K562 (cell line): ENCODE data around the gene TRPM4. TPM values are rescaled to one million over a fixed set of nuclear protein-coding genes. Genes with fewer than 3 reads are reported as not detected.

Experiments used
- BCOR ChIP-seq: fragments of 450-650 bp; IDR thresholded peaks from 2 replicates; pipeline ENCODE4 v1.6.1; 2016
- BHLHE40 ChIP-seq: IDR thresholded peaks from 2 replicates; pipeline ENCODE4 v1.6.1; 2011; ENCODE audit warnings: low read length, improper control_type of control experiment
- CC2D1A ChIP-seq: fragments of 450-650 bp; IDR thresholded peaks from 2 replicates; pipeline ENCODE4 v1.6.1; 2017; ENCODE audit warnings: mild to moderate bottlenecking
- EHMT2 ChIP-seq: fragments of 450-650 bp; IDR thresholded peaks from 2 replicates; pipeline ENCODE4 v1.6.1; 2018; ENCODE audit warnings: antibody characterized with exemption
- HDAC2 ChIP-seq: fragments of 450-650 bp; IDR thresholded peaks from 2 replicates; pipeline ENCODE4 v1.6.1; 2016; ENCODE audit warnings: mild to moderate bottlenecking
- HSF4 ChIP-seq: fragments of 250-450 bp; sonication (Bioruptor Pico); IDR thresholded peaks from 2 replicates; pipeline ENCODE4 v2.1.2; 2022; ENCODE audit warnings: mild to moderate bottlenecking, moderate library complexity, borderline replicate concordance
- KAT8 ChIP-seq: fragments of 450-650 bp; IDR thresholded peaks from 2 replicates; pipeline ENCODE4 v1.6.1; 2016; ENCODE audit warnings: low read depth, mild to moderate bottlenecking
- L3MBTL2 ChIP-seq: fragments of 450-650 bp; IDR thresholded peaks from 2 replicates; pipeline ENCODE4 v1.6.1; 2016; ENCODE audit warnings: mild to moderate bottlenecking, moderate library complexity
- NFIC ChIP-seq: fragments of 450-650 bp; IDR thresholded peaks from 2 replicates; pipeline ENCODE4 v1.6.1; 2017; ENCODE audit warnings: mild to moderate bottlenecking, inconsistent platforms
- NR2C1 ChIP-seq, 2 experiments: fragments of 450-650 bp; IDR thresholded peaks; 2 replicates each; pipeline ENCODE4 v1.6.1; 2017; ENCODE audit warnings: mild to moderate bottlenecking in 2 of 2, antibody characterized with exemption in 1 of 2, inconsistent platforms in 1 of 2, missing compliant biosample characterization in 1 of 2, missing genetic modification characterization in 1 of 2
- PTRF ChIP-seq: fragments of 450-650 bp; IDR thresholded peaks from 2 replicates; pipeline ENCODE4 v1.6.1; 2016; ENCODE audit warnings: mild to moderate bottlenecking, missing genetic modification characterization, missing compliant biosample characterization
- RBFOX2 ChIP-seq: fragments of 200-400 bp; formaldehyde crosslinking; IDR thresholded peaks from 2 replicates; pipeline ENCODE4 v1.6.1; 2017; ENCODE audit warnings: low read depth, mild to moderate bottlenecking, low read length, moderate library complexity
- SIN3A ChIP-seq, 2 experiments: fragments of 150-350 bp in 1 of 2; IDR thresholded peaks; 2 replicates each; pipeline ENCODE4 v1.6.1; 2011 to 2016; ENCODE audit warnings: borderline replicate concordance in 2 of 2, low read depth in 2 of 2, low read length in 2 of 2, mild to moderate bottlenecking in 2 of 2, moderate library complexity in 2 of 2; ENCODE audit not compliant: control insufficient read depth in 1 of 2
- SPI1 ChIP-seq: IDR thresholded peaks from 2 replicates; pipeline ENCODE4 v1.6.1; 2011; ENCODE audit warnings: low read depth, low read length, control low read depth, borderline replicate concordance
- TAF1 ChIP-seq: IDR thresholded peaks from 2 replicates; pipeline ENCODE4 v1.6.1; 2011; ENCODE audit warnings: mild to moderate bottlenecking, low read length, moderate library complexity; ENCODE audit not compliant: insufficient read depth, control insufficient read depth, severe bottlenecking; ENCODE audit errors: extremely low read depth
- TCFL5 ChIP-seq: fragments of 250-450 bp; sonication (Bioruptor Pico); conservative IDR thresholded peaks from 2 replicates; pipeline ENCODE4 v1.6.1; 2021; ENCODE audit warnings: mild to moderate bottlenecking, moderate library complexity, matching md5 sums
- XRCC4 ChIP-seq: IDR thresholded peaks from one replicate; pipeline ENCODE4 v1.6.1; 2011; ENCODE audit not compliant: insufficient read depth, insufficient read length; ENCODE audit errors: extremely low read depth
- ZNF431 ChIP-seq: sonication (generic); formaldehyde crosslinking; IDR thresholded peaks from 2 replicates; pipeline ENCODE4 v1.8.0; 2022; ENCODE audit warnings: mild to moderate bottlenecking, missing genetic modification reagents
- ZNF76 ChIP-seq: fragments of 250-450 bp; sonication (Bioruptor Pico); IDR thresholded peaks from 2 replicates; pipeline ENCODE4 v1.4.0; 2020; ENCODE audit warnings: mild to moderate bottlenecking, moderate library complexity, borderline replicate concordance
- ZNF830 ChIP-seq: fragments of 250-450 bp; sonication (Bioruptor Pico); IDR thresholded peaks from 2 replicates; pipeline ENCODE4 v1.5.0; 2021; ENCODE audit warnings: mild to moderate bottlenecking
- polyA plus RNA-seq, 8 experiments: library from polyadenylated mRNA; depleted of rRNA in 4 of 8; stranded (reverse) in 5 of 8; unstranded in 3 of 8; fragments of >200 nt; fragmentation: Nextera tagmentation in 2 of 8; fragmentation: Illumina TruSeq in 1 of 8; extraction: Ambion mirVana in 2 of 8; extraction: Trizol in 1 of 8; gene quantifications; 2 replicates each; pipeline versions ENCODE4 v1.2.1 to v1.2.3, GENCODE V29; 2011 to 2014; ENCODE audit warnings: inconsistent platforms in 1 of 8, missing spikeins in 1 of 8
- total RNA-seq, 7 experiments: library from RNA; depleted of rRNA in 6 of 7; stranded (reverse); fragments of >200 nt in 6 of 7; fragmentation: Illumina TruSeq in 2 of 7; extraction: Trizol in 2 of 7; gene quantifications; 2 replicates each; pipeline versions ENCODE4 v1.2.1 to v1.2.3, GENCODE V29; 2011 to 2021; ENCODE audit warnings: low replicate concordance in 1 of 7
- TF ChIP-seq, protein P1 (sequence below), 3 experiments: IDR thresholded peaks in 2 of 3; conservative IDR thresholded peaks in 1 of 3; 2 replicates each; pipeline ENCODE4 v1.5.1; 2011 to 2012; ENCODE audit warnings: low read length in 3 of 3, mild to moderate bottlenecking in 3 of 3, control low read depth in 2 of 3, improper control_type of control experiment in 1 of 3, inconsistent platforms in 1 of 3, low read depth in 1 of 3, mixed read lengths in 1 of 3, moderate library complexity in 1 of 3; ENCODE audit not compliant: insufficient read depth in 2 of 3
- TF ChIP-seq, protein P2 (sequence below): fragments of 250-450 bp; sonication (Bioruptor Pico); IDR thresholded peaks from 2 replicates; pipeline ENCODE4 v1.5.0; 2021
- TF ChIP-seq, protein P3 (sequence below): sonication (generic); formaldehyde crosslinking; IDR thresholded peaks from 2 replicates; pipeline ENCODE4 v1.8.1; 2023; ENCODE audit warnings: mild to moderate bottlenecking, missing genetic modification reagents

TRPM4 gene
- total and polyA plus RNA-seq, 9 of the 15 experiments (the other 6 are each of a cell fraction or from before 2014, with no cell fraction given), result 6.5 to 45.4 (median 15.2) TPM

DNA sequence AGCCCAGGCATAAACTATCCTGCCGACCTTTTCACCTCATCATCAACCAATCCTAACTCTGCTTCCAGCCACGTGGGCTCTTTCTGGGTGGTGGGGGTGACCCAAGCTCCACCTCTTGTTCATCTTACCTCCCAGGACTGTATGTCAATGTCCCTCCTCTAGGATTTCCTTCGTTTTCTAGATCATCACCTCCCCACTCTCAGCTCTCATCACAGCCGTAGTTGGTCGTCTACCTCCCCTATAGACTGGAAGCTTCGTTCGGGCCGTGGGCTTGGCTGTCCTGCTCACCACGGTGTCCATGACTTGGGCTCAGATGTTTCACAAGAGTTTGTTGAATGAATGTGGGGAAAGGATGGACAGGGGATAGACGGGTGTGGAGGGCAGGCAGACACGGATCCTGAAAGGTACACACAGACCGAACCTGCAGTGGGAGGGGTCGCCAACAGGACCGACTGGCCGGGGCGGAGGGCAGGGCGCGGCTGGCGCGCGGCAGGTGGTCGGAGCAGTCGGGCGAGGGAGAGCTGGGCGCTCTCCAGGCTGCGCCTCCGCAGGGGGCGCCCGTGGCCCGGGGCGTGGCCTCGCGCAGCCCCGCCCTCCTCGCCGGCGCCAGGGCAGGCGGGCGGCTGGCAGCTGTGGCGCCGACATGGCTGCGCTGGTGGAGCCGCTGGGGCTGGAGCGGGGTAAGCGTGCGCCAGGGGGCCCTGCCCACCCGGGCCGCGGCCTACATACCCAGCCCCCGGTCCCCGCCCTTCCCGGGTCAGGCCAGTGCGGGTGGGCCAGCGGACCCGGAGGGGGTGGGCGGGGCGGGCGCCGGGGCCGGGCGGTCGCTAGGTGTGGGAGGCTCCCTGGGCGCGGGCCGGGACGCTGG, 43.6 kb upstream of the TRPM4 start, which contains the start of gene LIN7B (continued):
- TF ChIP-seq, protein P1, sequence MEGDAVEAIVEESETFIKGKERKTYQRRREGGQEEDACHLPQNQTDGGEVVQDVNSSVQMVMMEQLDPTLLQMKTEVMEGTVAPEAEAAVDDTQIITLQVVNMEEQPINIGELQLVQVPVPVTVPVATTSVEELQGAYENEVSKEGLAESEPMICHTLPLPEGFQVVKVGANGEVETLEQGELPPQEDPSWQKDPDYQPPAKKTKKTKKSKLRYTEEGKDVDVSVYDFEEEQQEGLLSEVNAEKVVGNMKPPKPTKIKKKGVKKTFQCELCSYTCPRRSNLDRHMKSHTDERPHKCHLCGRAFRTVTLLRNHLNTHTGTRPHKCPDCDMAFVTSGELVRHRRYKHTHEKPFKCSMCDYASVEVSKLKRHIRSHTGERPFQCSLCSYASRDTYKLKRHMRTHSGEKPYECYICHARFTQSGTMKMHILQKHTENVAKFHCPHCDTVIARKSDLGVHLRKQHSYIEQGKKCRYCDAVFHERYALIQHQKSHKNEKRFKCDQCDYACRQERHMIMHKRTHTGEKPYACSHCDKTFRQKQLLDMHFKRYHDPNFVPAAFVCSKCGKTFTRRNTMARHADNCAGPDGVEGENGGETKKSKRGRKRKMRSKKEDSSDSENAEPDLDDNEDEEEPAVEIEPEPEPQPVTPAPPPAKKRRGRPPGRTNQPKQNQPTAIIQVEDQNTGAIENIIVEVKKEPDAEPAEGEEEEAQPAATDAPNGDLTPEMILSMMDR (IDR thresholded peaks at IDR 0.05 in 2 of 3, conservative IDR thresholded peaks at IDR 0.05 in 1 of 3; ENCODE audit: insufficient read depth in 2 of 3, low read depth in 1 of 3, low read length in 3 of 3), result peak; percentile 60 to 68 (median 66); a peak in 5 of 6 replicates
- TF ChIP-seq ZNF431 (CRISPR knock-in tag), result no peak
- TF ChIP-seq, protein P2, sequence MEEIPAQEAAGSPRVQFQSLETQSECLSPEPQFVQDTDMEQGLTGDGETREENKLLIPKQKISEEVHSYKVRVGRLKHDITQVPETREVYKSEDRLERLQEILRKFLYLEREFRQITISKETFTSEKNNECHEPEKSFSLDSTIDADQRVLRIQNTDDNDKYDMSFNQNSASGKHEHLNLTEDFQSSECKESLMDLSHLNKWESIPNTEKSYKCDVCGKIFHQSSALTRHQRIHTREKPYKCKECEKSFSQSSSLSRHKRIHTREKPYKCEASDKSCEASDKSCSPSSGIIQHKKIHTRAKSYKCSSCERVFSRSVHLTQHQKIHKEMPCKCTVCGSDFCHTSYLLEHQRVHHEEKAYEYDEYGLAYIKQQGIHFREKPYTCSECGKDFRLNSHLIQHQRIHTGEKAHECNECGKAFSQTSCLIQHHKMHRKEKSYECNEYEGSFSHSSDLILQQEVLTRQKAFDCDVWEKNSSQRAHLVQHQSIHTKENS (CRISPR knock-in tag), result no peak
- TF ChIP-seq KAT8, result no peak
- TF ChIP-seq ZNF76 (CRISPR knock-in tag), result no peak
- no peak for TF ChIP-seq CC2D1A
- peak; percentile 42; the same call in 1 of the 2 replicates for TF ChIP-seq EHMT2
- TF ChIP-seq XRCC4, result no peak
- peak; percentile 69 for TF ChIP-seq RBFOX2
- no peak for TF ChIP-seq HSF4
- TF ChIP-seq BHLHE40, result no peak; the same call in 1 of the 2 replicates
- TF ChIP-seq BCOR, result peak; percentile 50; the same call in 1 of the 2 replicates
- peak; percentile 70; the same call in 1 of the 2 replicates for TF ChIP-seq NR2C1 (IDR thresholded peaks at IDR 0.05)
- no peak for TF ChIP-seq NR2C1 (tag; IDR thresholded peaks at IDR 0.05)
- TF ChIP-seq ZNF830 (CRISPR knock-in tag), result no peak
- peak; percentile 53; the same call in 1 of the 2 replicates for TF ChIP-seq HDAC2
- peak; percentile 45 for TF ChIP-seq NFIC
- TF ChIP-seq TAF1, result peak; percentile 36
- TF ChIP-seq, protein P3, sequence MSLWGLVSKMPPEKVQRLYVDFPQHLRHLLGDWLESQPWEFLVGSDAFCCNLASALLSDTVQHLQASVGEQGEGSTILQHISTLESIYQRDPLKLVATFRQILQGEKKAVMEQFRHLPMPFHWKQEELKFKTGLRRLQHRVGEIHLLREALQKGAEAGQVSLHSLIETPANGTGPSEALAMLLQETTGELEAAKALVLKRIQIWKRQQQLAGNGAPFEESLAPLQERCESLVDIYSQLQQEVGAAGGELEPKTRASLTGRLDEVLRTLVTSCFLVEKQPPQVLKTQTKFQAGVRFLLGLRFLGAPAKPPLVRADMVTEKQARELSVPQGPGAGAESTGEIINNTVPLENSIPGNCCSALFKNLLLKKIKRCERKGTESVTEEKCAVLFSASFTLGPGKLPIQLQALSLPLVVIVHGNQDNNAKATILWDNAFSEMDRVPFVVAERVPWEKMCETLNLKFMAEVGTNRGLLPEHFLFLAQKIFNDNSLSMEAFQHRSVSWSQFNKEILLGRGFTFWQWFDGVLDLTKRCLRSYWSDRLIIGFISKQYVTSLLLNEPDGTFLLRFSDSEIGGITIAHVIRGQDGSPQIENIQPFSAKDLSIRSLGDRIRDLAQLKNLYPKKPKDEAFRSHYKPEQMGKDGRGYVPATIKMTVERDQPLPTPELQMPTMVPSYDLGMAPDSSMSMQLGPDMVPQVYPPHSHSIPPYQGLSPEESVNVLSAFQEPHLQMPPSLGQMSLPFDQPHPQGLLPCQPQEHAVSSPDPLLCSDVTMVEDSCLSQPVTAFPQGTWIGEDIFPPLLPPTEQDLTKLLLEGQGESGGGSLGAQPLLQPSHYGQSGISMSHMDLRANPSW (CRISPR knock-in tag), result peak; percentile 35; the same call in 1 of the 2 replicates
- TF ChIP-seq PTRF (tag), result no peak
- TF ChIP-seq SIN3A (IDR thresholded peaks at IDR 0.05; ENCODE audit: borderline replicate concordance in 2 of 2, control insufficient read depth in 1 of 2, low read depth in 2 of 2, low read length in 2 of 2), result peak; percentile 61 to 80; a peak in 2 of 4 replicates
- peak; percentile 96 for TF ChIP-seq L3MBTL2
- no peak for TF ChIP-seq SPI1
- no peak for TF ChIP-seq TCFL5 (CRISPR knock-in tag)
